Measurements from ENCODE around the gene B4GALT1.
"Not testable (repeated sequence)": the region's sequence is repeated elsewhere in the genome, so short reads cannot be mapped to it uniquely, and the experiment has no call there.

B4GALT1 gene

DNA sequence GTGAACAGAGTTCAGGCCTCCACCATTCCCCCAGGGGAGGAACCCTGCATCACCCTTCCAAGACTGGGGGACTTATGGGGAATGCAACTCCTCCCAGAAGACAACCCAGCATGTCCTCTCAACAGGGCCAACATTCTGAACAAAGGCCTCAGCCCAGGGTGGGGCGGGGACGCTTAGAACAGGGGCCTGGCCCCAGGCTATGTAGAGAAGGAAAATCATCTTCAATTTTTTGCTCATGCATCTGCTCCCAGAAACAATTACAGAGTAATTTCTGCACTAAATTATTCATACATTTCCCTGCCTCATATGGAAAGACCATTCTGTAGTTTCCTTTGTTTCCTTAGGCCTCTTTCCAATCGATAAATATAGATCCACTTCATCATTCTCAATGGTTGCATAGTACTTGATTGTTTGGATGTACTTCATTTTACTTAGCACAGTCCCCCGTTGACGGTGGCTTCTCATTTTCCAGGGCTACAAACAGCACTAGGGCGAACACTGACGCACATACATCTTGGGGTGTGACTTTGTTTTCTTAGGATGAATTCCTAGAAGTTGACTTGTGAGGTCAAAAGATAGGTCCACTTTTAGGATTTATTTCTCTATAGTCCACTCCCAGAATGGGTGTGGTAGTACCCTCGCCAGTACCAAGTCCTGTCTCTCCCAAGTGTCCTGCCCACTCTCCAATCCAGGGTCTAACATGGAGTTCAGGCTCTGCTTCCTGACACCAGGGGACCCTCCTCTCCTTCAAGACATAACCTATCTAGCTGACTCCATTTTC, 63.4 kb downstream of the B4GALT1 start:
- no peak for DNase-seq (ENCODE audit: low read depth in 3 of 3)

DNA sequence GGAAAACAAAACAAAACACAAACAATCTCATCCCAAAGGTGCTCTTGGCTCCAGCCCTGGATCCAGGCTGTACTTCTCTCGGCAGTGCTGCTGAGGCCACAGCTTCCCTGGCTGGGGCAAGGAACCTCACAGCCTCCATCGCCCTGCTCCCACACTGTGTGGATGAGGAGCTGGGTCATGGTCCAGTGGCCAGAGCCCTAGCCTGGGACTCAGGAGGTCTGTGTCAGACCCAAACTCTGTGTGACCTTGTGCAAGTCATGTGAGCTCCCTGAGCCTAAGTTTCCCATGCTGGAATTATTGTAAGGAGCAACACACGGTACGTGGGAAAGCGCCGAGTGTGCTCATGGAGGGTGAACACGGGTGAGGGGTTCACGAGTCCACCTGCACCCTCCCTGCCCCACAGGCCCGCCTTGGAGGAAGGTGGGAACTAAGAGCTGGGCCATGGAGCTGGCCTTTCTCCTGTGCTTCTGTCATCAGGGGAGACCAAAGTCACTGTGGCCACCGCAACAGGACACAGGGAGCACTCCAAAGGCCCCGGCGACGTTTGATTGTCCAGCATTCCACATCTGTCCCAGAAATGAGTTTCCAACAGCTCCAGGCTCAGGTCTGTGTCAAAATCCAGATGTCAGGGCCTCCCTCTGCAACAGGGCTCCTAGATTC, 64.5 kb downstream of the B4GALT1 start:
- DNase-seq (ENCODE audit: low read depth in 3 of 3) = no peak

DNA sequence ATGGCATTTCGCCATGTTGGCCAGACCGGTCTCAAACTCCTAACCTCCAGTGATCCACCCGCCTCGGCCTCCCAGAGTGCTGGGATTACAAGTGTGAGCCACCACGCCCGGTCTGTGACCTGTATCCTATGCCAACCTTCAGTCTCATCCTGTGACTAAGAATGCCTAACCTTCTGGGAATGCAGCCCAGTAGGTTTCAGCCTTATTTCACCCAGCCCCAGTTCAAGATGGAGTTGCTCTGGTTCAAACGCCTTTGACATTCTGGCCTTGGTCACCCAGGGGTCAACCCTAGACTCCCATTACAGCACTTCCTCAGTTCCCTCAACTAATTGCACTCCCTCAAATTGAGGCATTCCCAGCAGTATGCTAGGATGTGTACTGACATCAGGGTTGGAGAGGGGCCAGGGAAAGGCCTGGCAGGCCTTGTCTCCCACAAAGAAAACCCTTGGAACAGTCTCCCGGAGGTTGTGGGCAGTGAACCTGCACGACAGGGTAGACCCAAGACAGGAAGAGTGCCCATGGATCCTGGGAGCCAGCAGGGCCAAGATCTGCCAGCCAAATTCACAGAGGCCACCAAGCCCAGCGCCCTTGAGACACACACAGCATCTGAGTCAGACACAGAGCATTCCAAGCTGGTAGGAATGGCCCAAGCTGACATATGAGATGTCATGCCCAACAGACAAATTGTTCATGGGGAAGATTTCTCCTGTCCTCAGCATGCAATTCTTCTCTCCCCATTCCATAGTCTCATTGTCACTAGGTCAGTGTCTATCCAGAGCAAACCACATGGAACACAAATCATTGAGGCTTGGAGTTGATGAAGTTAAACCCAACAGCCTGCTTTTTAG, 65.8 kb downstream of the B4GALT1 start:
- DNase-seq (ENCODE audit: low read depth in 3 of 3) = no peak

DNA sequence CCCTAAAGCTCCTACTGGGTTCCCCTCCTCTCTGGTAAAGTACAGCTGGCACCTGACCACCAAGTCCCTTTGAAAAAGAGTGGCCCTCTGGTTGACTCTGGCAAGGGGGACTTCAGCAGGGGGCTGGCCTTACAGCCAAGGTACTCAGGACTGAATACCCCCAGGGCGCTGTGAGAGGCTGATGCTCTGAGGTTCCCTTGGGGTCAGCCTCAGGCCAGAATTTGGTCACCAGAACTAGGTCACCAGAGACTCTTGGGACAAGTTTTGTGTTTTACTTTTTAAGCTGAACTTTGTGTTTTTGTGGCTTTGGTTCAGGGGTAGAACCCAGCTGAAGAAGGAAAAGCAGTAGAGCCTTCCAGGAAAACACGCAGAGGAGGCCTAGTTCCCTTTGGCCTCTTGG, 67.4 kb downstream of the B4GALT1 start:
- no peak for DNase-seq (ENCODE audit: low read depth in 3 of 3)

DNA sequence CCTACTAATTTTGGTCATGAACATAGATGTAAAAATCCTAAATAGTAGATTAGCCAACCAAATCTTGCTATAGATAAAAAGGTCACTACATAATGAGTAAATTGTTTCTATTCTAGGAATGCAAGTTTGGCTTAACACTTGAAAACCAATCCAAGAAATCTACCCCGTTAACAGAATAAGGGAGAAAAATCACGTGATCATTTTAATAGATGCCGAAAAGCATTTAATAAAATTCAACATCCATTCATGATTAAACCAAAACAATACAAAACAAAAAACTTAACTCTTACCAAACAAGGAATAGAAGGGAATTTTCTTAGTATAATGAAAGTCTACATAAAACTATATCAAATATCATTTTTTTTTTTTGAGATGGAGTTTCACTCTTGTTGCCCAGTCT, 69.9 kb downstream of the B4GALT1 start:
- no peak for DNase-seq (ENCODE audit: low read depth in 3 of 3)

DNA sequence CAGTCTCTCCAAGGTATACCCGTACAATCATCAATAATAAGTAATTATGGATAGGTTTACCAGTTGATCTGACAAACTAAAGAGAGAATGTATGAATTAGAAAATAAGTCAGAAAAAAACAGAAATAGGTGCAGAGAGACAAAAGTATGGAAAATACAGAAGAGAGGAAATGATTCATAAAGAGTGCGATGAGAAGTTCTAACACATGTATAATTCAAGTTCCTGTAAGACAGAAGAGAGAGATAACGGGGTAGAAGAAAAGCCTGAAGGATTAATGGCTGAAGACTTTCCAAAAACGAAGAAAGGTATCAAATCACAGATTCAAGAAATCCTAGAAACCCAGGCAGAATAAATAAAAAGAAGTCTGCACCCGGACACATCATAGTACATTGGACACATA, 74.5 kb downstream of the B4GALT1 start:
- DNase-seq (ENCODE audit: low read depth in 3 of 3) = no peak

DNA sequence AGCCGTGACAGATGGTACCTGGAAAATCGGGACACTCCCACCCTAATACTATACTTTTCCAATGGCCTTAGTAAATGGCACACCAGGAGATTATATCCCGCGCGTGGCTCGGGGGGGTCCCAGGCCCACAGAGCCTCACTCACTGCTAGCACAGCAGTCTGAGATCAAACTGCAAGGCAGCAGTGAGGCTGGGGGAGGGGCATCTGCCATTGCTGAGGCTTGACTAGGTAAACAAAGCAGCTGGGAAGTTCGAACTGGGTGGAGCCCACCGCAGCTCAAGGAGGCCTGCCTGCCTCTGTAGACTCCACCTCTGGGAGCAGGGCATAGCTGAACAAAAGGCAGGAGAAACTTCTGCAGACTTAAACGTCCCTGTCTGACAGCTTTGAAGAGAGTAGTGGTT, 81.5 kb downstream of the B4GALT1 start:
- DNase-seq (ENCODE audit: low read depth in 3 of 3) = not testable (repeated sequence)

DNA sequence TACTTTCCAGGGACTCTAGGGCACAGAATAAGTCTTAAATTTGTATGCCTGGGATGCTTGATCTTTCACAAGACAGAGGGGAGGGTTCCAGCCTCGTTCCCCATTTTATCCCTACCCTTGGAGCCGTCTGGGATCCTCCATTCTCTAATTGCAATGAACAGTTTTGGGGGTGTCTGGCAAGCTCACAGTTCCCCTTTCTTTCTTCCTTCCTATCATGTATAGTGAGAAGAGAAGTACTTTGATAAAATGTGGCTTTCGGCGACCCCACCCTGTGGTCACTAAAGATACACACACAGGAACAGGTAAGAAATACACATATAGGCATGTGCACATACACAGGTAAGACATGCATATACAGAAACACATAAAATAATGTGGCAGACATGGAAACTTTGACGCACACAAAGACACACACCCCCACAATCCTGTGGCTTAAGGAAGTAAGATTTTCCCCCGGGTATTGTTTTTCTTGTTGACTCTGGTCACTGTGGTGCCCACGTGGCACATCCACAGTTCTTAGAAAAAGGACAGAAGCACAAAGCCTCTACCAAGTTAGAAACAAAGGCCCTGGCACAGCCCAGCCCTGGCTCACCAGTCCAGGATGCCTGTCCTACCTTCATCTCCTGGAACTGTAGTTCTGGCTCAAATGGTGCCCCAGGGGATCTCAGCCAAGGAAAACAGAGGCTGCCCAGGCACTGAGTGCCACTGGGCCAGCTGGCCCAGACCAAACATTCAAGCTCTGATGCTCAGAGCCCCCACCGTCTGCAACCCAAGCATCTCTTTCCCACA, 84.4 kb downstream of the B4GALT1 start:
- DNase-seq (ENCODE audit: low read depth in 3 of 3) = no peak

DNA sequence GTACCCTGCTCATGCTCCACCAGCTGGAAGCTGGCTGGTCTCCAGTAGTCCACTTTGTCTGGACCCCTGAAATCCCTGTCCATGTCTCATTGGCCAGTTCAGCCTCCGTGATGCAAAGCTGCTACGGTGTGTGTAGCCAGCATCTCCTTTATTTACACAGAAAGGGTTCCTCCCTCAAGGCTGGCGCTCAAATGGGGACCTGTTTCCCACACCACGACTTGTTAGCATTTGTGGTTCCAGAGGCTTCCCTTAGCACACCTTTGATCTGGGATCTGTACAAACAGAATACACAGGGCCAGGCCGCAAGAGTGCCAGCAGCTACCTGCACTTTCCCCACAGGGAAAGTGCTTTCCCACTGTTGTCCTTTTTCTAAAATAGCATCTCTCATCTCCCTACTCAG, 85.0 kb downstream of the B4GALT1 start:
- DNase-seq (ENCODE audit: low read depth in 3 of 3) = no peak

DNA sequence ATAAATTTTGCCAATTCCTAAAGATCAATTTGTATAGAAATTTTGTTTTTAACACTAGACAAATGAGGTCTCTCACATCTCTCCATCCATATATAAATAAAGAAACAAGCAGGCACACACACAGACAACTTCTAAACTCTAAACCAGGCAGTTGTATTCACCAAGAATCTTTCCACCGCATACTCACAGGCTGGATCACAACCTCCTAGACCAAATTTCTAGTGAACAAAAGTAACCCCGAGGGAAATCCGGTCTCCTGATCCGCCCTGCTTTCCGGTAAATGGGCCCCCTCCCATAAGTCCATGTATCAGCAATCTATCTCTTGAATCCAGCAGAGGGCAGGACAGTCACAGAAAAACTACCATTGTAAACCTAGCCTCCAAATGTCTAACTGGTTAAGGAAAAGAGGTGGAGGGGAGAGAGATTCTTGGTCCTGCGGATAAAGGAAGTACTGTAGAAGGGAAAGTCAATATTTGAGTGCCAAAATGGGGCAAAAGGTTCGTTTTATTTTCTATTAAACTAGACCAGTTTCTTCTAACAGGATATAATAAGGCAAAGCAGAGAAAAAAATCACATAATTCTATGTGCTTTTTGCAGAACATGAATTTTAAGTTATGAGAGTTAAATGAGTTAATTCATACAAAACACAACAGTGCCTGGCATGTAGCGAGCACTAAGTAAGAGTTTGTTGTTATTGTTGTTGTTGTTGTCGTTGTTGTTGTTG, 85.8 kb downstream of the B4GALT1 start:
- peak in 2 of 3 experiments; percentile 25 to 53 for DNase-seq (ENCODE audit: low read depth in 3 of 3)

DNA sequence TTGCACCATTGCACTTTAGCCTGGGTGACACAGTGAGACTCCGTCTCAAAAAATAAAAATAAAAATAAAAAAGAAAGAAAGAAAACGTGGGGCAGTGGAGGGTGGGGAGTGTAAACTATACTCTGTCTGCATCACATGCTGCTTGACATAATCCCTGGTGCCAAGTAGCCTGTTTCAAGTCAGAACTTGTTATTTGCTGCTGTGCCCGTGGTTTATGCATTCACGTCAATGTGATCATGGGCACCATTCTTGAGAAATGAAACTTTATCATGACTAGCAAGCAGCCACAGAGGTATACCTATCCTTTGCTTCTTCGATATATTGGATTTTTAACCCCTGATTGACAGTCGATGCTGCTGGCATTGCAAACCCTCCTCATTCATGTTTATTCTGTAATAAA, 86.6 kb downstream of the B4GALT1 start:
- no peak for DNase-seq (ENCODE audit: low read depth in 3 of 3)

DNA sequence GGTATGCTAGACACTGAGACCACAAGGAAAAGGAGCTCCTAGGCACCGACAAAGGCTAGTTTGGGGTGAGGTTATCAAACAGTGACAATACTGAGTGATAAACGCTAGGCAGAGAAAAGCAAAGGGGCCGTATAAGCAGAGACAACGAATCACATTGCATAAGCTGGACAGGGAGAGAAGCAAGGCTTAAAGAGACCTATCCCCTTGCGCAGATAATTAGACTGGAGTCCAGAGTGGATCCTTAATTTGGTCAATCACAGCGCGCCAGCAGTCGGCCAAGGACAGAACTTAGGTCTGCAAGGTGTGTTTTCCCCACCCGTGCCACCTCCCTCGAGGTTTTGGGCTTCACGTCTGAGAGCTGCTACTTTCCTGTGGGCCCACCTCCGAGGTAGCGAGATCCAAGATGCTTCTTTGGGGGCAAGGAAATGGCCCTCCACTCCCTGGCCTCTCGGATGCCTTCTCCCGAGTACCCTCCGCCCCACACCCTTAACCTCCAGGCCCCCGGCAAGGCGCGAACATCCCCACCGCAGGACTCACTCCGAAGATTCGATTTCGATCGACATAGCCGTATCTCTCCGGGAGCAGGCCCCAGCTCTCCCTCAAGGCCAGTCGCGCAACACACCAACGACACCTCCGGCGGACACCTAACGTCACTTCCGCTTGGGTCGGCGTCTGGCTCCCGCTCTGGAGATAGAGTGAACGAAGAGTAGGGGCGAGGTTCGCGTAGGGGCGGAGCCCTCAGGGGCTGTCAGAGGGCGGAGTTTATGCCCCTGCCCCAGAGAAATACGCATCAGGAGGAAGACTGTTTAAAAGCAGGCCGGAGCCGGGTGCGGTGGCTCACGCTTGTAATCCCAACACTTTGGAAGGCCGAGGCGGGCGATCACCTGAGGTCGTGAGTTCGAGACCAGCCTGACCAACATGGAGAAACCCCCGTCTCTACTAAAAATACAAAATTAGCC, 90.8 kb downstream of the B4GALT1 start, which contains the start of gene SMU1:
TSS of gene SMU1 (minus strand) at position 629 of the 959 bp plus-strand sequence. CDS start at position 563, 66 bp downstream.
- DNase-seq (ENCODE audit: low read depth in 3 of 3) = peak; percentile 80 to 92 (median 87)

DNA sequence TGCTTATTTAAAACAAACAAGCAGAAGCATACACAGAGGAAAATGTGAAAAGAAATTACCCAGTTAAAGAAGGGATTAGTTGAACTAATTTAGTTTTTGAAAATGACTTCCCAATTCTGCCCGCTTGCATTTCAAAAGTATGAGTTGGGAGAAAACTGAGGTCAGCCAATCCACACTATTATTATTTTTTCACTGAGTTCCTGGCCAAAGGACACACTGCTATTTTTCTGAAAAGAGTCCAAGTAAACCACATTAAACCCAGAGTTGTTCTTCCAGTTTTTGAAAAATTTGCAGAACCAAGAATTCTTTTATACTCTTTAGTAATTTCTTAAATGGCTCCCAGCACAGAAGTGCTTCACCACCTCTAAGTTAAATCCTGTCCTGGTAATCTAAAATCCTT, 98.1 kb downstream of the B4GALT1 start:
- DNase-seq (ENCODE audit: low read depth in 3 of 3) = no peak

DNA sequence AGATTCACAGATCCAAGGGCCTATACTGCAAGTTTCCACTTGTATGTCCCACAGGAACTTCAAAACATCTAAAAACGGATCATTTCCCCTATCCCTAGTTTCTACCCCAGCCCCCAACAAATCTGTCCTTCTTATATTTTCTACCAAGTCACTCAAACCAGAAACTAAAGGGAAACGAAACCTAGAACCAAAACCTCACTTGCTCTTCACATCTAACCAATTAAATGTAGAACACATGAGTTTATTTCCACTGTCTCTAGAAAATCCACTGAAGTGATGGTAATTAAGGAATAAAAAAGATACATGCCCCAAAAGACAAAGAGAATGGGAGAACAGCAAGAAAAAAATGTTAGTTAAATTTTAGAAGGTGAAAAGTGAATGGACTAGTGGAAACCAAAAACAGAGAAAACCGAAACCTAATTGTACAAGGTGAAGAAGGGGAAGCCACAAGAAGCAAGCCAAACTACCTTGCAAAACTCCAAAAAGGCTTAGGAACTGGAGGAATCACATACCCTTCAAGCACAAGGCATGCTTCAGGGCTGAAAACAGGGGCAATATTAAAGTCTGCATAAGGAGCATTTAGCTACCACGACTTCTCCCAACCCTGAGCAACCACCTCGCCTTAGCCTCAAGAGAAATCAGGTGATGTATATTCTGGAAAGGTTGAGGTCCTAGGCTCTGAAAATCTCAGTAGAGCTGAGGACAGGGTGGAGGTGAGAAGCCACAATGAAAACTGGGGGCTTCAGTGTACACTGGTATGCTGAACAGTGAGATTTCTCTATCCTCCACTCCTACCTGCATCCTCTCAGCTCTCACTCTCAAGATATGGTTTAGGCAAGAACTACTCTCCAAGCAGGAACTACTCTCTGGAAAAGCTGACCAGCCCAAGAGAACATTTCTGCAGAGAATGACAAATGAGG, 101.7 kb downstream of the B4GALT1 start:
- DNase-seq (ENCODE audit: low read depth in 3 of 3) = no peak
